Activated CD4-positive, alpha-beta T cell treated with anti-CD3 and anti-CD28 coated beads for 1 hour (primary cell): ENCODE data around the gene IBA57.

Experiments
- DNase-seq: peaks from one replicate; pipeline ENCODE4 v3.0.0-alpha.2; 2020

The IBA57 gene

GRCh38 chr1:228165372-228166169 is at the start of gene IBA57:
Gene IBA57, plus strand, starts transcription at chr1:228165804. Its CDS starts 13 bp downstream, at chr1:228165817.
- DNase-seq, result peak; percentile 100

- DNase-seq, result no peak
These were observed 48.3 kb upstream of the IBA57 start for GRCh38 chr1:228117335-228117734.

- DNase-seq, result no peak
These were observed 47.6 kb upstream of the IBA57 start for GRCh38 chr1:228118040-228118439.

- DNase-seq, result no peak
These were observed 45.3 kb upstream of the IBA57 start for GRCh38 chr1:228120351-228120750.

GRCh38 chr1:228120857-228121489 is 44.6 kb upstream of the IBA57 start:
- no peak for DNase-seq

DNA sequence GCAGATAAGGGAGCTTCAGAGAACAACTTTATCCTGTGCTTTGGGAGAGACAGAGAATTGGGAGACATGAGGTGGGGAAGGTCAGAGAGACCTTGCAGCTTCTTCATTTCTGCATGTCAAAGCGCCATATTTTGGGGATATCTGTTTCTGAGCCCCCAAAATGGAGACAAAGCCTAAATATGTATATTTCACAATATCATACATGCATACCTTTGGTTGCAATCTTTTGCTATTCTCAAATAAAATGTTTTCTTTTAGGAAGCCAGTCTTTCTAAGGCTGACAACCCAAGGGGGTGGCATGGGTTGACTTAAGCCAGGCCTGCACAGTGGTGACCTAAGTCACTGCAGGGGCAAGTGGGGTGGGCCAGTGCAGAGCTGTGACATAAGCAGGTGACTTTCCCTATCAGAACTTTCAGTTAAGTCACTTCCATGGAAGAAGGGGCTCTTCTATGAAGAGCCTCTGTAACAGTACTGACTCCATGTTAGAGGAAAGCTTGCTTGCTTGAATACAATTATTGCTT is 42.6 kb upstream of the IBA57 start:
- DNase-seq, result no peak

GRCh38 chr1:228123505-228123904 is 42.1 kb upstream of the IBA57 start:
- DNase-seq, result no peak

- DNase-seq, result no peak
These were observed 40.4 kb upstream of the IBA57 start for GRCh38 chr1:228125185-228125584.

DNA sequence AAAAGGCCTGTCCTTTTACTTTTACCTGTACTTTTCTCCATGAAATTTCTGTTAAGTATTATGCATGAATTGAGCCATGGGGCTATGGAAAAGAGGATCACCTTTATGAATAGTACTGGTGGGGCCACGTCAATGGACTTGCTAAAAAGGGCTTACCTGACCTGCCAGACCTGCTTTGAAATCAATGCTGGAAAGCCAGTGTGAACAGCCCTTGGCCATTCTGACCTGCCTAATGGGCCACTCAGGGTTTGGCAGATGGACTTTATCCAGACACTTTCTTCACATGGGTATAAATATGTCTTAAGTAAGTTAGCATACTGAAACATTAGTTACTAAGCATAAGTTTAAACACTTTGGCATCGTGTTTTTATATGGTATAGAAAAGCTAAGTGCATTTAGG is 33.8 kb upstream of the IBA57 start:
- no peak for DNase-seq

DNA sequence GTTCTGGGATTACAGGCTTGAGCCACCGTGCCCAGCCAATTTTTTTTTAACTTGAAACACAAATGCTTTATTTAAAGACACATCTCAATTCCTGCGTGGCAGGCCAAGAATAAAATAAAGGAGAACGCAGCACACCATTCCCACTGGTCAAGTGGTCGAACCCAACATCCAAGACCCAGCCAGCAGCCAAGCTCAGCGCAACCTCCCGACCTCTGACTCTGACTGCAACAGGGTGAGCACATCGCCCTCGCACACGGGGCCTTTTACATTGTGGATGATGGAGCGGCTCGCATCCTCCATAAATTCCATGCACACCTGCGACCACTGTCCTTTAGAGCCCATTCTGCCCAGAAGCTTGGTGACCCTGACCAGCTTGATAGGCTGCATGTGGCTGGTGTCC is 31.0 kb upstream of the IBA57 start:
- no peak for DNase-seq

DNA sequence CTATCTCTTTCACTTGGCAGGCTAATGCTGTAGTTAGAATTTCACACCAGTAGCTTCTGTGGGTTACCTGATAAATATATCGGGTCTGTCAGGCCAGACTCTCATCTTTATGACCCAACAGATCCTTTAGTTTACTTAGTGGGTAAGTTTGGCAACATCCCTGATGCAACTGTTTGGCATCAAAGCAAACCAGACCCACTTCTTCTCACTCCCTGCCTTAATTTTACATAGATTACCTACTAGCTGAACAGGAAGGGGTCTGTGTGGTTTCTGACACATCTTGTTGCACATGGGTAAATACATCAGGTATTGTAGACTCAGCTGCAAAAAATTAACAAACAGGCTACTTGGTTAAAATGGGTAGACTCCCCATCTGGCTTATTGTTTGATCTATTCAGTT is 28.7 kb upstream of the IBA57 start:
- no peak for DNase-seq

DNA sequence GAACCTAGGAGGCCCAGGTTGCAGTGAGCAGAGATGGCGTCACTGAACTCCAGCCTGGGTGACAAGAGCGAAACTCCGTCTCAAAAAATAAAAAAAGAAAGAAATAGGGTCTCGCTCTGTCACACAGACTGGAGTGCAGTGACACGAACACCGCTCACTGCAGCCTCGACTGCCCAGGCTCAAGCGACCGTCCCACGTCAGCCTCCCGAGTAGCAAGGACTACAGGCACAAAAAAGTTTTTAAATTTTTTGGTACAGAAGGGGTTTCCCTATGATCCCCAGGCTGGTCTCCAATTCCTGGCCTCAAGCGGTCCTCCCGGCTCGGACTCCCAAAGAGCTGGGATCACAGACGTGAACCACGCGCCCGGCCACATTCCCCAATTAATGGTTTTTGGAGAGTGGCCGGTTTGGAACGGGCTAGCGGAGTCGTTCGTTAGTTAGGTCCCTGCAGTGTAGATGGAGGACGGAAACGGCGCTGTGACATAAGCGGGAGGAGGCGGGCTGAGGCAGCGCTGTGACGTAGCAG is 26.1 kb upstream of the IBA57 start:
- DNase-seq, result no peak

GRCh38 chr1:228139931-228140723 is 25.5 kb upstream of the IBA57 start, which contains the start of gene GUK1:
Gene GUK1, plus strand, starts transcription at chr1:228140279. Its CDS starts 24 bp downstream, at chr1:228140303.
- peak; percentile 100 for DNase-seq

- no peak for DNase-seq
These were observed 24.8 kb upstream of the IBA57 start for GRCh38 chr1:228140724-228141225.

DNA sequence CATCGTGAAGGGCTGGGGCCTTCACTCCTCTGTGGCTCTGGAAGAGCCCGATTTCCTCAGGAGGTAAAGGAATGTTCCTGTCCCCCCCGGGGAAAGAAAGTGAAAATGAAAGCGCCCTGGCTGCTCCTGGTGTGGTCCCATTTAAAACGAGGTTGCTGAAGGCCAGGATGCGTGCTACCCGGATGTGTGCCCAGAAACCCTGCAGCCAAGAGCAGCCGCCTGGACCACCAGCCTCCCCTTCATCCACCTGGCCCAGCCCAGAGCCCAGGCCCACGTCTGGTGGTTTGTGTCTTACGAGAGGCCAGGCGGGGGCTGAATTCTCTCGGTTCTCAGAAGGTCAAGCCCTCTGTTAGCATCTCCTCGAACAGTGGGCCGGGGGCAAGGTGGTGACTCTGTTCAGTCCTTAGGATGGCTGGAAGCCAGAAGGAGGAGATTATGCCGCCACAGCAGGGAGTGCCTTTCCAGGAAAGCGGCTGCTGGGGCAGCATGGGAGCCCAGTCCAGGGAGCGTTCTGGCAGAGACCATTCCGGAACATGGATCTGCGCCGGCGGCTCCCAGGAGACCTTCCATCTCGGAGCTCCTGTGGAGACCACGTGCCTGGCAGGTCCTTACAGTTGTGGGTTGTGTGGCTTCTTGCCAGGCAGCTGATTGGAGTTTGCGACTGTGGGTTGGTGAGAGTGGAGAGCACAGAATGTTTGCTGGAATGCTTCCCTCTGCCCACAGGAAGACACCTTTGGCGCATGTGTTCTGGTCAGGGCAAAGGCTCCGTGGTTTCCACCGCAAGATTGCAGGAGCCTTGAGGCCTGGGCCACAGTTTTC is 24.2 kb upstream of the IBA57 start:
- DNase-seq, result no peak

DNA sequence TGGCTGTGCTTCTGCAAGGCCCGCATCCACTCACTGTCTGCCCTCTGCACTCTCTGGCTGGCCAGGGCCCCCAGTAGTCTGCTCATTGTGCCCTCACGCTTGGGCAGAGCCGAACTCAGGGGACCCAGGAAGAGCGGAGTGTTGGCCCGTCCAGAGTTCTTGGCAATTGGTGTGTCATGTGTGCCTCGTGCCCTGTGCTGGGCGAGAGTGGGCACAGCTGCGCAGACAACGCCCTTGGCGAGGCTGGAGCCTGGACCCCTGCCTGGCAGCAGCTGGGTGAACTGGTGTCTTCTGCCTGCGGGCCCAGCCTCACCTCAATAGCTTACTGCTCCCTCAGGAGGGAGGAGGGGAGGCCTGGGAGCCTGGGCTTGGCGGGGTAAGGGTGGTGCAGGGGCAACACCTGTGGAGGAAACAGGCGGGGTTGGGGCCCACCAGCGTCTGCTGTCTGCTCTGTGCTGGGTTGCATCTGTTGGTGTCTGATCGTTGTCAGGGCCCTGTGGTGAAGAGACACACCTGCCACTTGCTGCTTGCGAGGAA is 23.4 kb upstream of the IBA57 start:
- DNase-seq, result no peak

DNA sequence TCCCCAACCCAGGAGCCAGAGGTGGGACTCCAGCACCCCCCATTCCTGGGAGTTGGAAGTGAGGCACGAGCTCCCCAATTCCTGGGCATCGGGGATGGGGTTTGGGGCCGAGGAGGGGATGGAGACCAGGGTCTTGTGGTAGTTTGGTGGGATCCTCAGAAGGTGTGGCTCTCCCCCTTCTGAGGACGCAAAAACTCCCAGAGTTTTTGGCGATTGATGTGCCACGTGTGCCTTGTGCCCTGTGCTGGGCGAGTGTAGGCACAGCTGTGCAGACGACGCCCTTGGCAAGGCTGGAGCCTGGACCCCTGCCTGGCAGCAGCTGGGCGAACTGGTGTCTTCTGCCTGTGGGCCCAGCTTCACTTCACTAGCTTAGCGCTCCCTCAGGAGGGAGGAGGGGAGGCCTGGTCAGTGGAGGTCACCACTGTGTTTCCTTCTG is 22.9 kb upstream of the IBA57 start:
- DNase-seq, result no peak

DNA sequence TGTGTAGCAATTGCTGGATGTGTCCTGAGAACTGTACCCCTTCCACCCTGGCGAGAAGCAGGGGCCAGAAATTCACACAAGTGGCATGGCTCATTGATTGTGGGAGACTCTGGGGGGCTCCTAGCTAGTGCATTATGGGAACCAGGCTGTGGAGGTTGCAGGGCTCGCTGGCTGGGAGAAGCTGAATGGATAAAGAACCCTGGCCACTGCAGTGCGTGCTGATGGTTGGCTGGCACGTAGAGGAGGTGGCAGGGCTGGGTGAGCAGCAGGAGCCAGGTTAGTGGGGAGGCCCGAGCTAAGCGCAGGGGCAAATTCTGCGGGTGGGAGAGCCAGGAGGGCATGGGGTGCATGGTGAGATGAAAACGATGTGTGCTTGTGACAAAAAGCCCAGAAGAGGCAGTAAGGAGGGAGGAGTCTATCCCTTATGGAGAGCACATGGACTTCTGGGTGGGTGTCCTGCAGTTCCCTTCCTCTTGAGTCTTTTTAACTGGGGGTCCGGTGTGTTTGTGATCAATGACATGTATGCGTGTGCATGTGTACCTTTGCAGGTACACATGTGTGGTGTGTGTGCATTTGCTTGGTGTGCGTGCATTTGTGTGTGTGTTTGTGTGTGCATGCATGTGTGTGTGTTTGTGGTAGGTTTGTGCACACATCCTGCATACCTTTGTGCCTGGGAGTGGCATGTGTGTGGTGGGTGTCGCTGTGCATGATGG is 22.0 kb upstream of the IBA57 start:
- no peak for DNase-seq

- no peak for DNase-seq
These were observed 21.2 kb upstream of the IBA57 start for GRCh38 chr1:228144193-228144992.

- DNase-seq, result no peak
These were observed 20.6 kb upstream of the IBA57 start for GRCh38 chr1:228144993-228145343.
